22Rv1 (cell line): ENCODE data around the gene PAIP2.

ENCODE experiments used
- ZFX ChIP-seq: fragments of 450-650 bp; IDR thresholded peaks from 2 replicates; pipeline ENCODE4 v1.6.1; 2017; ENCODE audit warnings: antibody characterized with exemption, borderline replicate concordance
- TF ChIP-seq, protein P1 (sequence below): fragments of 450-650 bp; IDR thresholded peaks from 2 replicates; pipeline ENCODE4 v1.5.1; 2017; ENCODE audit warnings: mild to moderate bottlenecking

DNA sequence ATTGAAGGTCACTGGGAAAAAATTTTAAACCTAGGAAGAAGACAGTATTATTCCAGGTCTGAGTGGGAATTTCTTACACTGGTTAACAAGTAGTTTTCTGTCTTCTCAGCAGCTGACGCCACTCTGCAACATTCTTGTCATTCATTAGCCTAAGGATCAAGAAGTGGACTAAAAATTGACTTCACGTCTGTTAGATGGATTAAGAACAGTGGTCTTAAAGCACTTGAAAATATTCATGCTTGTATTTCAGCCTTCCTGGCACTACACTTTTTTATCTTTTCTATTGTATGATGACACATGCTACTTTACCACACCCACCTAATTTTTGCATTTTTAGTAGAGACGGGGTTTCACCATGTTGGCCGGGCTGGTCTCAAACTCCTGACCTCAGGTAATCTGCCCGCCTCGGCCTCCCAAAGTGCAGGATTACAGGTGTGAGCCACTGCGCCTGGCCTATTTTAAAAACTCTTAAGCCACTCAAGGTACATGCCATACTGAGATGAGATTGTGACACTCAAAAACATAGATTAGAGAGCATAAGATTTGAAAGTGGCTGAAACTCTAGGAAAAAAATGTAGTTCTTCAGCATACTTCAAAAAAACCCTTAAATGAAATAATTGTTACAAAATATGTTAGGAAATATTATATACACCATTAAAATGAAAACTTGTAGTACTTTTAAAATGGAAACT is 39.7 kb upstream of the PAIP2 start:
- TF ChIP-seq, protein P1, sequence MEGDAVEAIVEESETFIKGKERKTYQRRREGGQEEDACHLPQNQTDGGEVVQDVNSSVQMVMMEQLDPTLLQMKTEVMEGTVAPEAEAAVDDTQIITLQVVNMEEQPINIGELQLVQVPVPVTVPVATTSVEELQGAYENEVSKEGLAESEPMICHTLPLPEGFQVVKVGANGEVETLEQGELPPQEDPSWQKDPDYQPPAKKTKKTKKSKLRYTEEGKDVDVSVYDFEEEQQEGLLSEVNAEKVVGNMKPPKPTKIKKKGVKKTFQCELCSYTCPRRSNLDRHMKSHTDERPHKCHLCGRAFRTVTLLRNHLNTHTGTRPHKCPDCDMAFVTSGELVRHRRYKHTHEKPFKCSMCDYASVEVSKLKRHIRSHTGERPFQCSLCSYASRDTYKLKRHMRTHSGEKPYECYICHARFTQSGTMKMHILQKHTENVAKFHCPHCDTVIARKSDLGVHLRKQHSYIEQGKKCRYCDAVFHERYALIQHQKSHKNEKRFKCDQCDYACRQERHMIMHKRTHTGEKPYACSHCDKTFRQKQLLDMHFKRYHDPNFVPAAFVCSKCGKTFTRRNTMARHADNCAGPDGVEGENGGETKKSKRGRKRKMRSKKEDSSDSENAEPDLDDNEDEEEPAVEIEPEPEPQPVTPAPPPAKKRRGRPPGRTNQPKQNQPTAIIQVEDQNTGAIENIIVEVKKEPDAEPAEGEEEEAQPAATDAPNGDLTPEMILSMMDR, result no peak
- TF ChIP-seq ZFX, result no peak
